ENCODE measurements around the gene RMND1.

GRCh38 chr6:151376440-151376839 is 75.5 kb downstream of the RMND1 start:
- no peak for TF ChIP-seq POLR2A (IDR thresholded peaks at IDR 0.05; ENCODE audit: low read depth, low read length)
- no peak for TF ChIP-seq POLR2AphosphoS5 (IDR thresholded peaks at IDR 0.05; ENCODE audit: low read depth, low read length)
- TF ChIP-seq POU2F2 (IDR thresholded peaks at IDR 0.05; ENCODE audit: low read depth, low read length) = no peak
- TF ChIP-seq TAF1 (IDR thresholded peaks at IDR 0.05; ENCODE audit: low read depth, low read length) = no peak

Measured in GM12891 (cell line).